ENCODE data around the gene ALX3.
A peak's percentile ranks its signal among the peaks of the same experiment; 100 is the strongest.
"Not testable (repeated sequence)": the region's sequence is repeated elsewhere in the genome, so short reads cannot be mapped to it uniquely, and the experiment has no call there.

ALX3 gene

GRCh38 chr1:110040548-110040947 lies 29.9 kb downstream of the ALX3 start:
- DNase-seq = no peak

GRCh38 chr1:110039641-110040040 lies 30.8 kb downstream of the ALX3 start:
- DNase-seq = no peak

GRCh38 chr1:110038271-110038670 lies 32.2 kb downstream of the ALX3 start:
- no peak for DNase-seq

GRCh38 chr1:110035236-110035752 lies 35.2 kb downstream of the ALX3 start:
- DNase-seq = no peak

- peak; percentile 39 for DNase-seq
Observed at GRCh38 chr1:110034451-110035235, 35.8 kb downstream of the ALX3 start, which contains the start of gene STRIP1. TSS of gene STRIP1 (plus strand) at chr1:110034624. CDS start at chr1:110034638, 14 bp downstream.

GRCh38 chr1:110034040-110034450 lies 36.4 kb downstream of the ALX3 start:
- no peak for DNase-seq

- DNase-seq = no peak
Observed at GRCh38 chr1:110033421-110033820, 37.1 kb downstream of the ALX3 start.

GRCh38 chr1:110032327-110032726 lies 38.1 kb downstream of the ALX3 start:
- DNase-seq = no peak

- not testable (repeated sequence) for DNase-seq
Observed at GRCh38 chr1:110030687-110031086, 39.8 kb downstream of the ALX3 start.

- DNase-seq = no peak
Observed at GRCh38 chr1:110024613-110025012, 45.9 kb downstream of the ALX3 start.

- DNase-seq = no peak
Observed at GRCh38 chr1:110021285-110021684, 49.2 kb downstream of the ALX3 start.

GRCh38 chr1:110019770-110020169 lies 50.7 kb downstream of the ALX3 start:
- DNase-seq = no peak

GRCh38 chr1:110018396-110018795 lies 52.1 kb downstream of the ALX3 start:
- DNase-seq = no peak

- DNase-seq = no peak
Observed at GRCh38 chr1:110017792-110018191, 52.7 kb downstream of the ALX3 start.

- no peak for DNase-seq
Observed at GRCh38 chr1:110012100-110012780, 58.2 kb downstream of the ALX3 start.

- no peak for DNase-seq
Observed at GRCh38 chr1:110011527-110012041, 58.9 kb downstream of the ALX3 start.
